Posterior vena cava (tissue), 2 donors: ENCODE data around the gene NELL2. TPM values are rescaled to one million over a fixed set of nuclear protein-coding genes. Genes with fewer than 3 reads are reported as not detected.
"Not testable (repeated sequence)": the region's sequence is repeated elsewhere in the genome, so short reads cannot be mapped to it uniquely, and the experiment has no call there.

Source experiments
- DNase-seq: peaks from one replicate; pipeline ENCODE4 v3.0.0-alpha.2; 2020; ENCODE audit warnings: low spot score
- intact Hi-C, 2 donors: fragments of 100-400 bp; cut with DNase I; formaldehyde crosslinking; loops; one replicate each; pipeline versions ENCODE4 v1.14.1 to v1.14.2; 2022 to 2023
- total RNA-seq, 2 donors: library from RNA; stranded (reverse); fragmentation: NEBNext Ultra II Directional; extraction: Animal tissue kit (Norgen Biotek cat#: 25700); gene quantifications; one replicate each; pipeline ENCODE4 v1.2.1, GENCODE V29; 2021
- donor health status: DM: yes; HTN: yes; CAD: no.
- donor health status: DM: yes; HTN: yes; CAD: no.

Gene NELL2
- total RNA-seq, 2 donors from 2014 or later, result 0.52 to 1.3 TPM

- intact Hi-C loops, result no loop called here
- no peak for DNase-seq
Measured at GRCh38 chr12:44788731-44789130, 87.4 kb downstream of the NELL2 start.

GRCh38 chr12:44780221-44780790 lies 95.8 kb downstream of the NELL2 start:
- no peak for DNase-seq
- intact Hi-C loops, result no loop called here

GRCh38 chr12:44779766-44780165 lies 96.3 kb downstream of the NELL2 start:
- intact Hi-C loops, result no loop called here
- no peak for DNase-seq

GRCh38 chr12:44778863-44779262 lies 97.3 kb downstream of the NELL2 start:
- intact Hi-C loops, result no loop called here

GRCh38 chr12:44777044-44777443 lies 99.1 kb downstream of the NELL2 start:
- DNase-seq, result no peak
- intact Hi-C loops, result no loop called here

More at GRCh38 chr12:44778863-44779262, 97.3 kb downstream of the NELL2 start:
- no peak for DNase-seq

GRCh38 chr12:44775901-44776300 lies 100.2 kb downstream of the NELL2 start:
- DNase-seq, result no peak
- intact Hi-C loops, result no loop called here

GRCh38 chr12:44774815-44775411 lies 101.2 kb downstream of the NELL2 start:
- intact Hi-C loops, result no loop called here
- DNase-seq, result peak; percentile 61

- no peak for DNase-seq
- intact Hi-C loops, result no loop called here
Measured at GRCh38 chr12:44771485-44772021, 104.6 kb downstream of the NELL2 start.

GRCh38 chr12:44765796-44766195 lies 110.3 kb downstream of the NELL2 start:
- no peak for DNase-seq
- intact Hi-C loops, result no loop called here

GRCh38 chr12:44763021-44763420 lies 113.1 kb downstream of the NELL2 start:
- no peak for DNase-seq
- intact Hi-C loops, result no loop called here

GRCh38 chr12:44759289-44759688 lies 116.8 kb downstream of the NELL2 start:
- no peak for DNase-seq
- intact Hi-C loops, result no loop called here

GRCh38 chr12:44750468-44750867 lies 125.6 kb downstream of the NELL2 start:
- DNase-seq, result no peak
- intact Hi-C loops, result no loop called here

GRCh38 chr12:44749566-44749965 lies 126.5 kb downstream of the NELL2 start:
- intact Hi-C loops, result no loop called here
- DNase-seq, result no peak

- intact Hi-C loops, result no loop called here
- no peak for DNase-seq
Measured at GRCh38 chr12:44748950-44749468, 127.1 kb downstream of the NELL2 start.

- intact Hi-C loops, DNase-seq: not testable (repeated sequence)
Measured at GRCh38 chr12:44741292-44741980, 134.7 kb downstream of the NELL2 start.

GRCh38 chr12:44738051-44738450 lies 138.1 kb downstream of the NELL2 start:
- no peak for DNase-seq
- intact Hi-C loops, result no loop called here

- DNase-seq, result no peak
- intact Hi-C loops, result no loop called here
Measured at GRCh38 chr12:44728566-44728965, 147.5 kb downstream of the NELL2 start.

- intact Hi-C loops, result no loop called here
- DNase-seq, result no peak
Measured at GRCh38 chr12:44720265-44720664, 155.8 kb downstream of the NELL2 start.

GRCh38 chr12:44717612-44718011 lies 158.5 kb downstream of the NELL2 start:
- no peak for DNase-seq
- intact Hi-C loops, result no loop called here

- intact Hi-C loops, result no loop called here
Measured at GRCh38 chr12:44716711-44717110, 159.4 kb downstream of the NELL2 start.

More at GRCh38 chr12:44716711-44717110, 159.4 kb downstream of the NELL2 start:
- DNase-seq, result no peak
